Muscle layer of duodenum (tissue), 2 donors: ENCODE measurements around the gene RND3.

Experiments used
- H3K27ac ChIP-seq: one replicate; pipeline ENCODE4 v1.7.0; 2013; ENCODE audit warnings: mild to moderate bottlenecking, low read length
- H3K27me3 ChIP-seq: one replicate; pipeline ENCODE4 v1.7.0; 2013; ENCODE audit warnings: low read depth, mild to moderate bottlenecking, control low read depth, low read length
- H3K36me3 ChIP-seq, 2 donors: one replicate each; pipeline ENCODE4 v1.7.0; 2013; ENCODE audit warnings: low read length in 2 of 2, control low read depth in 1 of 2, mild to moderate bottlenecking in 1 of 2; ENCODE audit not compliant: insufficient read depth in 2 of 2, control insufficient read depth in 1 of 2
- H3K4me1 ChIP-seq, 2 donors: one replicate each; pipeline ENCODE4 v1.7.0; 2013; ENCODE audit warnings: low read length in 2 of 2, mild to moderate bottlenecking in 2 of 2, control low read depth in 1 of 2, moderate library complexity in 1 of 2; ENCODE audit not compliant: insufficient read depth in 2 of 2, control insufficient read depth in 1 of 2
- H3K4me3 ChIP-seq, 2 donors: one replicate each; pipeline ENCODE4 v1.7.0; 2013; ENCODE audit warnings: low read length in 2 of 2, low read depth in 1 of 2, mild to moderate bottlenecking in 1 of 2
- H3K9me3 ChIP-seq, 2 donors: one replicate each; pipeline ENCODE4 v1.7.0; 2013; ENCODE audit warnings: low read length in 2 of 2, control low read depth in 1 of 2, mild to moderate bottlenecking in 1 of 2; ENCODE audit not compliant: control insufficient read depth in 1 of 2
- donor health status: healthy.

The RND3 gene

GRCh38 chr2:150464270-150464669 lies 23.2 kb downstream of the RND3 start:
- H3K4me3 ChIP-seq: no peak overlapping the region
- H3K27me3 ChIP-seq: no peaks in the 10 kb centered on the region
- H3K4me1 ChIP-seq: peaks cover 0 to 11% of the 10 kb centered on the region in 2 donors
- H3K36me3 ChIP-seq: peaks cover 5 to 8% of the 10 kb centered on the region in 2 donors
- no peak overlapping the region for H3K27ac ChIP-seq
- no peaks in the 10 kb centered on the region for H3K9me3 ChIP-seq

DNA sequence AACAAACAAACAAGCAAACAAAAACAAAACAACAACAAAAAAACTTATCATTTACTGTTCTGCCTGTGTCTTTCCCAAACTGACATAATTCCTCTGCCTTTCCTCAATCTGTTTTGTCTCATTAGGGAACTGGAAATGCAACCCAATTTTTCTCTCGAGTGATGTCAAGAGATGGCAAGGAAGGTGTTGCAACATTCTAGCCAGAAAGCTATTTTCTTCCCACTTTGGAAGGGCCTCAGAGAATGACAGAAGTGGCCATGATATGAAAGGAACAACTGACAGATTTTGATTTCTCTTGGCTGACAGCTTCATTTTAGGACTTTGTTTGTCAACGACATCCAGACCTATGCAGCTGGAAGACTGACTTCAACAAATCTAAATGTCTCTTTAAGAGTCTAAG lies 24.7 kb downstream of the RND3 start:
- H3K9me3 ChIP-seq: no peaks in the 10 kb centered on the region
- no peak overlapping the region for H3K4me3 ChIP-seq
- H3K36me3 ChIP-seq: no peaks in the 10 kb centered on the region
- peaks cover 0 to 11% of the 10 kb centered on the region in 2 donors for H3K4me1 ChIP-seq
- H3K27ac ChIP-seq: no peak overlapping the region
- no peaks in the 10 kb centered on the region for H3K27me3 ChIP-seq

- no peaks in the 10 kb centered on the region for H3K9me3 ChIP-seq
- H3K27ac ChIP-seq: no peak overlapping the region
- H3K4me1 ChIP-seq: no peaks in the 10 kb centered on the region
- H3K36me3 ChIP-seq: no peaks in the 10 kb centered on the region
- no peaks in the 10 kb centered on the region for H3K27me3 ChIP-seq
- no peak overlapping the region for H3K4me3 ChIP-seq
Measured at GRCh38 chr2:150459281-150459680, 28.2 kb downstream of the RND3 start.

GRCh38 chr2:150450765-150451164 lies 36.7 kb downstream of the RND3 start:
- Histone ChIP-seq H3K36me3 (no peaks in the 10 kb centered on the region), H3K4me1 (no peaks in the 10 kb centered on the region), H3K27me3 (no peaks in the 10 kb centered on the region), H3K9me3 (peaks cover 0 to 5% of the 10 kb centered on the region in 2 donors), H3K4me3 (no peak overlapping the region), H3K27ac (no peak overlapping the region)

DNA sequence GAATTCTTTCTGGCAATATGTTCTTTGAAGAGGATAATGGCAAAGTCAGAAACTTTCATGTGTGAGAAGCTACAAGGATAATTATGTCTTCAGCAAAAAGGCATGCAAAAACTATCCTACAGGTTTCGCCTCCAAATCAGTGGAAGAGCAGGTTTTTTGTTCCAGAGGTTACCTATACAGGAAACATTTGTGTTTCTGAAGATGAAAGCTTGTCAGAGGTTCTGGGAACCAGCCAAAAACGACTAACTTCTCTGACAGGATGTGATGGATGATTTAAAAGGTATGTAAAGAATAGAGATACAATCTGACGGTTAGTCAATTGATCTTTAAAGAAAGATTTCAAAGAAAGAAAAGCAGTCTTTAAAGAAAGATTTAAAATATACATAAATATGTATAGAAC lies 37.6 kb downstream of the RND3 start:
- Histone ChIP-seq H3K27ac (no peak overlapping the region), H3K4me3 (no peak overlapping the region), H3K36me3 (no peaks in the 10 kb centered on the region), H3K9me3 (peaks cover 0 to 5% of the 10 kb centered on the region in 2 donors), H3K27me3 (no peaks in the 10 kb centered on the region), H3K4me1 (no peaks in the 10 kb centered on the region)

DNA sequence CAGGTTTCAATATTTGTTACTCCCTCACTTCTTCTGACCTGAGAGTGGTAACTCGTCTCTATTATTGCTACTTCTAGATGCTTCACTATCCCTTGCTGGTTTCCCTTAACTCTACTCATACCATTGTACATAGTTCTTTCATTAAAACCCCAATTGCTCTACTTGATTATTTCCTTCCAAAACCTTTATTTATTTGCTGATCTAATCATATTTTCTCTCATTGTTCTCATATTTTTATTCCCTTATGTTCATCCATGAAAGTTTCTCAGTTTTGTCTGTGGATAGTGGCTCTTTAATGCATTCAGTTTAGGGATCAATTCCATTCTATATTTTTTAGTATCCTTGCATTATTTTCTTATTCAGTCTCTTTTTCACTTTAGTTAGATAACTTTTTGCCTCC lies 42.1 kb downstream of the RND3 start:
- Histone ChIP-seq H3K4me3 (no peak overlapping the region), H3K4me1 (no peaks in the 10 kb centered on the region), H3K27ac (no peak overlapping the region), H3K36me3 (no peaks in the 10 kb centered on the region), H3K27me3 (no peaks in the 10 kb centered on the region), H3K9me3 (no peaks in the 10 kb centered on the region)

DNA sequence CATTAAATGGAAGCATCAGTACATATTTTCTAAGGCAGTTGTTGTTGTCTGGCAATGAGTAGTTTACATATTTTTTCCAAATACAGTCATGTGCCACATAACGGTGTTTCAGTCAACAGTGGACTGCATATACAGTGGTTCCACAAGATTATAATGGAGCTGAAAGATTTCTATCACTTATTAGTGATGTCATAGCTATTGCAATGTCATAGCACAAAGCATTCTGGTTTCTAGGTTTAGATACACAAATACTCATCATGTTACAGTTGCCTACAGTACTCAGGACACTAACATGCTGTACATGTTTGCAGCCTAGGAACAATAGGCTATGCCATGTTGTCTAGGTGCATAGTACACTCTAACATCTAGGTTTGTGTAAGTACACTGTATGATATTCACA lies 45.0 kb downstream of the RND3 start:
- no peaks in the 10 kb centered on the region for H3K4me1 ChIP-seq
- H3K9me3 ChIP-seq: no peaks in the 10 kb centered on the region
- no peaks in the 10 kb centered on the region for H3K36me3 ChIP-seq
- H3K27me3 ChIP-seq: no peaks in the 10 kb centered on the region
- no peak overlapping the region for H3K4me3 ChIP-seq
- no peak overlapping the region for H3K27ac ChIP-seq

DNA sequence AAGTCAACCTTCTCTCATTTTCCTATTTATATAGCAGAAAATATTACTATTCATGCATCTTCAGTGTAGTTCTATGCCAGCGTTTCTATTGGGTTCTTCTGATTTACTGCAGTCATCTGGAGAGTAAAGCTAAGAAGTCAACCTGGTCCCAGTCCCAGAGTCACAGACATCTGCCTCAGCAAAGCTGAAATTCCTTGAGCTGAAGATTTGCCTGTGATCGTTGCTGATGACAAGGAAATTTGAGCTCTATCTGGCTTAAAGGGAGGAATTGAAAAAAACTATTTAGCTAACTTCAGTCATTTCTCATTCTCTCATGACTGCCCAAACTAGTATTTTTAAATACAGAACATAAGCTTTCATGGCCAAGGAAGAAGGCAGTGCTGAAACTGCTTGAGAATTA lies 45.7 kb downstream of the RND3 start:
- Histone ChIP-seq H3K27ac (no peak overlapping the region), H3K4me1 (no peaks in the 10 kb centered on the region), H3K27me3 (no peaks in the 10 kb centered on the region)

DNA sequence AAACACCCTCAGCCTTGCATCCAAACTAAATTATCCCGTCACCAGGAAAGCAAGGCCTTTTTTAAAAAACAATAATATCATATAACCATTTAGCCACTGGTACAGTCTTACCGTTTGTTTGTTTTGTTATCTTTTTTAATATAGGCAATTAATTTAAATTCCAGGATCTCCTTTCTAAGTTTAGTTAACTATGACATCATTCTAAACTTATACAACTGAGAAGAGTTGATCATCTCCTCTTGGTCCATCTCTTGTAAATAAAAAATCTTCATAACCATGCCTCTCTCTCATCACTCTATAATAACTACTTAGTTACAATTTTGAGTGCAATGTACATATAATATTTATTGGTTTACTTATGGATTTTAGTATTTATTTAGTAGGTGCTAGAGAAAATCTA lies 46.2 kb downstream of the RND3 start:
- no peaks in the 10 kb centered on the region for H3K4me1 ChIP-seq
- H3K36me3 ChIP-seq: no peaks in the 10 kb centered on the region
- no peaks in the 10 kb centered on the region for H3K9me3 ChIP-seq
- no peak overlapping the region for H3K4me3 ChIP-seq
- H3K27me3 ChIP-seq: no peaks in the 10 kb centered on the region
- no peak overlapping the region for H3K27ac ChIP-seq

More for the DNA sequence above, 45.7 kb downstream of the RND3 start:
- no peaks in the 10 kb centered on the region for H3K36me3 ChIP-seq
- H3K4me3 ChIP-seq: no peak overlapping the region
- H3K9me3 ChIP-seq: no peaks in the 10 kb centered on the region

DNA sequence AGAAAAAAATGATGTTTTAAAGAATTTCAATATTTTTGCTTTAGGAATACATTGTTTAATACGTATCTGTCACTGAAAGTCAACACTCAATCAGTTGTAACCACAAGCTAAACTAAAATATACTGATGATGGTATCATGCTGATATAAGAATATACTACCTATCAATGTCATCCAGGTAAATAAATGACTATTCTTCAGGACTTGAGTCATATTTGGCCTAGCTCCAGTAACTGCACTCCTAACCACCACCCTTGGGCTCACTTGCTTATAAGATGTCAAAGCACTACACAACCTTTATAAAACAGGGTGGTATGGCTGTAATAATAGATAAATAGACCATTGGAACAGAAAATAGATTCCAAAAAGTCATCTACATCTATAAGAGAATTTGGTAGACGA lies 48.8 kb downstream of the RND3 start:
- no peaks in the 10 kb centered on the region for H3K9me3 ChIP-seq
- no peaks in the 10 kb centered on the region for H3K4me1 ChIP-seq

DNA sequence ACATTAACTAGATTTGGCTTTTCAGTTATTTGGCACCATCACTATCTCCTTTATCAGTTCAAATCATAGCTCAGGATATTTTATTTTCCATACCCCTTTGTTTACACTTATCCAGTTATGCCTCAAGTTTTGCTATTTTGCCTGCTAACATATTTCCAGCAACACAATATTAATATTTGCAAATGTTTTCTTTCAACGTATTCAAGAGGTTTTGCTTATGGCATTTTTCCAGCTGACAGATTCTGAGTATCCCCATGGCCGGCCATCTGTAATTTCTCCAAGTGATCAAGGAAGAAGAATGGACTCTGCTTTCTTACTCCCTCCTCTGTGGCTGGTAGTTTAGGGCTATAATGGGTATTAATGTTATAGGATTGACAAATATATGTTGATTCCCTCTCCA lies 49.4 kb downstream of the RND3 start:
- Histone ChIP-seq H3K9me3 (no peaks in the 10 kb centered on the region), H3K27ac (no peak overlapping the region), H3K36me3 (no peaks in the 10 kb centered on the region), H3K27me3 (no peaks in the 10 kb centered on the region), H3K4me1 (no peaks in the 10 kb centered on the region), H3K4me3 (no peak overlapping the region)

More for the DNA sequence above, 48.8 kb downstream of the RND3 start:
- no peaks in the 10 kb centered on the region for H3K36me3 ChIP-seq
- no peaks in the 10 kb centered on the region for H3K27me3 ChIP-seq
- H3K27ac ChIP-seq: no peak overlapping the region
- H3K4me3 ChIP-seq: no peak overlapping the region

DNA sequence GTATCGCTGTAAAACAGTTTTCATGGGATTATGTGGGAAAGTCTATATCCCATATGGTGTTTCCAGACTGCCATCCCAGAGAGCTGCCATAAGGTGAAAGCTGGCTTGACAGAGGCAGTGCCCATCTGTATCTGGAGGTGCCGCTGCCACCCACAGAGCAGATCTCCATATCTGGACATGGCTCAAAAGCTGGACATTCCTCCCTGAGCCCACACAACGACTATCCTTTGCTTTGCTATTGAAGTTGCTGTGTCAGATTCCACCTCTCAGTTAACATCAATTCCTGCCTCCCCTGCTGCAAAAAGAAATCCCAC lies 55.2 kb downstream of the RND3 start:
- Histone ChIP-seq H3K27me3 (no peaks in the 10 kb centered on the region), H3K4me3 (no peak overlapping the region), H3K27ac (no peak overlapping the region), H3K4me1 (no peaks in the 10 kb centered on the region), H3K36me3 (no peaks in the 10 kb centered on the region), H3K9me3 (no peaks in the 10 kb centered on the region)
